GM19240 (cell line): ENCODE data around the gene WWC2.

Experiments used
- DNase-seq: peaks from one replicate; pipeline ENCODE4 v3.0.0; 2011; ENCODE audit warnings: low spot score; ENCODE audit not compliant: insufficient read length

Gene WWC2

DNA sequence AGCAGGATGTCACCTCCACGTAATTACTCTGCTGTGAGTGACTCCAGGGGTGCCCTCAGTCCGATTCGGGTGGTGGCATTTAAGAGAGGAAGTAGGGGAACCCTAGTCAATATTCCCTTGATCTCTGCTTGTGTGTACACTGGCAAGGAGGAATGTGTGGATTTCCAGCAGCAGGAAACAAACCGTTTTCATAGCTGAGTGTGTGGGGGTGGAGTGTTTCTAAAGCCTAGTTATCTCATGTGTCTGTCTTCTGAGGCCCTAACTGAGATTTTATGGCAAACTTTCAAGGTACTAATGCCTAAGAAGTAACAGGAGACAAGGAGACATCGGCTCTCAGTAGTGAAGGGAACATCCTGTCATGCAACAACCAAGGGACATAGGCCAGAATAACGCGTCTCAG is 229.8 kb downstream of the WWC2 start:
- DNase-seq: no peak

DNA sequence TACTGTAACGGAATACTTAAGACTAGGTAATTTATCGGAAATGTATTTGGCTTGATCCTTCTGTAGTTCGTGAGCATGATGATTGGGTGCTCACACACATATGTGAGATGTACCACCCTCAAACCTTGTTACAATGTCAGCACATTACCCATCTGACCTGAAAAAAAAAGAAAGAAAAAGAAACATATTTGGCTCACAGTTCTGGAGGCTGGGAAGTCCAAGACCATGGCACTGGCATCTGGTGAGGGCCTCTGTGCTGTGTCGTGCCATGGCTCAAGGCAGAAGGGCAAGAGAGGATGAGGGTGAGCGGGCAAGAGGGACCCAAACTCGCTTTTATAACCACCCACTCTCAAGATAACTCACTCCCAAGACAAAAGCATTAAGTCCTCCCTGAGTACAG is 230.2 kb downstream of the WWC2 start:
- DNase-seq: no peak

DNA sequence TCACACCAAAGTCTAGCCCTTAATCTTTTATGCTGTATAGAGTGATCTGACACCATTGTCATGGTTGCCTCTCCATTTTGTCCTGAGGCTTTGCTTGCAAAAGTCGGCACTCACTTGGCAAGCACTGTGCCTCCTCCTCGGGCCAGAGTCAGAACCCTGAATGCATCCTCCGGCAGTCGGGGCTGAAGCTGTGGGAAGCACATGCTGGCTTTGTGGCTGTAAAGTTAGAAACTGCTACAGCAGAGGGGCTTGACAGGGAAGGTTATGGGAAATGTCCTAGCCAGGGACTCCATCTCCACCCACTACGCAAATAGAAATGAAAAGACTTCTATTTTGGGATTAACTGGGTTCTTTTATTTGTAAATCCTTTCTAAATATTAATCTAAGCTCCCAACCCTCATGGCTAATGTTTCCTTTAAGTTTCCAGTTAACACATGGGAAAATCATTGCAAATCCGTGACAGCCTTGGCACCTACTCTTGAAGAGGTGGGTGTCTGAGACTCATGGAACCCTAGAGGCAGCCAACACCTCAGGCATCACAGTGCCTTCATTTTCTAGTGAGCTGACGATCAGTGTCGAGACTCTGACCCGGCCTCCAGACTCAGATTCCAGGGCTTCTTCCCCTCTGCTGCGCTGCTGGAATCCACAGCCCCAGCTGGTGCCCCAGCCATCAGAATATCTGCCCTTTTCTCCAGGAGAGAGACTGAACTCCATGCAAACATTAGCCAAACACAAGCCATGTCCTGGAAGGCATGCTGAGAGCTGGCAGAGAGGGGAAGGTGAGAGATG is 231.1 kb downstream of the WWC2 start:
- no peak for DNase-seq

DNA sequence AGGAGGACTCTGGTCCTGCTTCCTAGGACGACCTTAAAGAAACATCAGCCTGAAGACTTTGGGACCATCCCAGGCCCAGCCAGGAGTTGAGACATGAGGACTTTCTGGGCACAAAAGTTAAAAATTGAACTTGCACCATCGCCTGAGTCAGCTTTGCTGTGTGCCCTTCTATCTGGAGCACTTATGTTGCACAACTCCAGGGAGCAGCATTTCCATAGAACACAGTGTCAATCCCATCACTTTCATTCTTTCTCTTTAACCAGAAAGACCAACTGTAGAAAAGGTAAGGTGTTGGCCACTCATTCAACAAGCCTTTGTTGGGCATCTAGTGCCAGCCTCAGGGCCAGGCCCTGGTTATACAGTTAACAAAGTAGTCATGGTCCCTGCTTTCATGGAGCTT is 231.8 kb downstream of the WWC2 start:
- DNase-seq: no peak

DNA sequence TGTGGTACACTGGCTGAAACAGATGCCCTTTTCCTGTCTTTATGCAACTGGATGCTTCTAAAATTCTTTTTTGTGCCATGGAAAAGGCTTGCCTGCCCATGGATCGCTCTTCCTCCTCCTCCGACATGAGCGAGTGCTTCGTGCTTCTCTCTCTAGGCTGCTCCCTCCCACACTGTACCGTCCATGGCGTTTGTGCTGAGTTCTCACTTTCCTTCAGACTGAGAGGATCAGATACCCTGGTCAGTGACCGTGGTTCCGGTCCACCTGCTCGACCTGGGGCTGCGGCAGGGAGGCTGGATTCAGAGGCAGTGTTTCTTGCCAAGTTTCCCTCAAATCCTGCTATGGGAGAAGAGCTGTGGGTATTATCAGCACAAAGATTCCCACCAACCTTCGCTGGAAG is 233.4 kb downstream of the WWC2 start:
- DNase-seq: no peak

DNA sequence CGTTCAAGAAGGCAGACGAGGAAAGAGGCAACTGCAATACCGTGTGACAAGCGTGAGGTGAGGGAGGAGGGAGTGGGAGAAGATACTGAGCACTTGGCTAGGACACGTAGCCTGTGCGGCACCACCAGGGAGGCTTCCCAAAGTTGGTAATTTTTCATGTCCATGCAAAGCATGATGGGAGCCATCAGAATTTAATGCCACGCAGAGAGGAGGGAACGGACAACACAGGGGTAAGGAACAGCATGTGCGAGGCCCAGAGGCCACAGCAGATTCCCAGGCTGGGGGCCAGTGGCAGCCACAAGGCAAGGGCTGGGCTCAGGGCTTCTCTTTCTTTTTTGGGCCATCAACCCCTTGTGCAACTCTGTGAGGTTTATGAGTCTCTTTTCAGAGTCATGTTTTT is 234.1 kb downstream of the WWC2 start:
- no peak for DNase-seq

DNA sequence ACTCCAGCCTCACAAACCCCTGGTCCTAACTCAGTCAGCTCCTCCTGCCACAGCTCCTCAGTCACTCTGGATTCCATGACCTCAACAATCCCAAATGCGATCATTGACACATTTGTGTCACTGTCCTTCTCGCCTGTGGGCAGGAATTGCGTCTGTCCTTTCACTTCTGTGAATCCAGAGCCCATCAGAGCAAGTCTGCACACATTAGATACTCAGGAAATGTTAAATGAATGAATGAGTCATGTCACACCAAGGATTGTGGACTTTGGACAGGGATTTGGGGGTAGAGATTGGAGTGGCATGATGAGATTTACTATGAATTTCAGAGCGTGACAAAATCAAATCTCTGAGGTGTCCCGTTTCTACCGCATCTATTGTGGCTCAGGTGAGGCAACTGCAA is 234.9 kb downstream of the WWC2 start:
- no peak for DNase-seq

DNA sequence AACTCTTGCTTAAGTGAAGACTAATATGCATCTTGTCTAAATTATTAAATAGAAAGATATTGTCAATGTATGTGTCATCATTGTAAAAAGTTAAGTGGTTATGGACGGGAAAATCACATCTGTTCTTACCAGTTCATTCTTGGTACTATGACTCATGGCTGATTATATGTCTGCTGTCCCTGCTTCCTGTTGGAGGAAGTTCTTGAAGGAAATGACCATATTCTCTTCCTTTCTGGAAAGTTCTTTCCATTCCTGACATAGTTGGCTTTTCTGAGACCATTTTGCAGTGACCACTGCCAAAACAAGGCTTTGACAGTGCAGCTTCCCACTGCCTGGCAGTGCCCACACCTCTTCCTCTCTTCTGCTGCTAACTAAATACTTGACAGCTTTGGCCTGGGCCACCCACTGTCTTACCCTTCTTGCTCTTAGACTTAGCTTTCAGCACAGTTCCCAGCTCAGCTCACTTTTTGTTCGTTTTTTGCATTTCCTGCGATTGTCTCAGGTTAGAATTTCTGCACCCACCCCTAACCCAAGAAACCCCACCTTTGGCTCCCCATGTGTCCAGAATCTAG is 236.4 kb downstream of the WWC2 start:
- DNase-seq: no peak

DNA sequence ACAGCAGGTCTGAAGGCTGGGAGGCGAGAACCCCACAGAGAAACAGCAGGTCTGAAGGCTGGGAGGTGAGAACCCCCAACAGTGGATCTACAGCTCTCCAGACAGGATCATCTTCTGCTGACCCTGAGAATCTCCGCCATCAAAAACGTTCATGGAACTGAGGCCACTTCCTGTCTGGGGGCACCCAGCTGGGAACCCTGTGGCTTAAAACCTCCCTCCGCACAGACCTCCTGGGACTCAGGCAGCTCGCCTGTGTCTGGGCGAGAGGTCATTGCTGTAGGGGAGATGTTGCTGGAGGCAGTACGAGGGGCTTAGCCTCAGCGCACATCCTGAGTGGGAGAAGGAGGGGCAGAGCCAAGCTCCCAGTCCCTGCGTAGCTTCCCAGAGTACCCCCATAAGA is 238.3 kb downstream of the WWC2 start:
- no peak for DNase-seq

DNA sequence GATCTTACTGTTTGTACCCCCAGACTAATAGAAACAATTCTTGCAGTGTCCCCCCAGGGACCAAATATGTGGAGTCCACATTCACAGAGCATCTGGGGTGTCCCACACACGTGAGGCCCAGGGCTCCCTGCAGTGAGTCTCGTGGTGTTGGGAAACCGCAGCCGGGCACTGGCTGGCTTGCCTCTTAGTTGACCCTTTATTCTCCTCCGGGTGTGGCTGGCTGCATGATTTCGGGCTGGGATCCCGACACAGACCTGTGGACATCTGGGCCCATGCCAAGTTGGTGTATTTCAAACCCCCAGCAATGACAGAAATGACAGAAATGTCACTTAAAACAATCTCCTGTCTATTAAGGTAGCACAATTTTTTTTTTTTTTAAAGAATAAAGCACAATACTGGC is 238.8 kb downstream of the WWC2 start:
- no peak for DNase-seq

DNA sequence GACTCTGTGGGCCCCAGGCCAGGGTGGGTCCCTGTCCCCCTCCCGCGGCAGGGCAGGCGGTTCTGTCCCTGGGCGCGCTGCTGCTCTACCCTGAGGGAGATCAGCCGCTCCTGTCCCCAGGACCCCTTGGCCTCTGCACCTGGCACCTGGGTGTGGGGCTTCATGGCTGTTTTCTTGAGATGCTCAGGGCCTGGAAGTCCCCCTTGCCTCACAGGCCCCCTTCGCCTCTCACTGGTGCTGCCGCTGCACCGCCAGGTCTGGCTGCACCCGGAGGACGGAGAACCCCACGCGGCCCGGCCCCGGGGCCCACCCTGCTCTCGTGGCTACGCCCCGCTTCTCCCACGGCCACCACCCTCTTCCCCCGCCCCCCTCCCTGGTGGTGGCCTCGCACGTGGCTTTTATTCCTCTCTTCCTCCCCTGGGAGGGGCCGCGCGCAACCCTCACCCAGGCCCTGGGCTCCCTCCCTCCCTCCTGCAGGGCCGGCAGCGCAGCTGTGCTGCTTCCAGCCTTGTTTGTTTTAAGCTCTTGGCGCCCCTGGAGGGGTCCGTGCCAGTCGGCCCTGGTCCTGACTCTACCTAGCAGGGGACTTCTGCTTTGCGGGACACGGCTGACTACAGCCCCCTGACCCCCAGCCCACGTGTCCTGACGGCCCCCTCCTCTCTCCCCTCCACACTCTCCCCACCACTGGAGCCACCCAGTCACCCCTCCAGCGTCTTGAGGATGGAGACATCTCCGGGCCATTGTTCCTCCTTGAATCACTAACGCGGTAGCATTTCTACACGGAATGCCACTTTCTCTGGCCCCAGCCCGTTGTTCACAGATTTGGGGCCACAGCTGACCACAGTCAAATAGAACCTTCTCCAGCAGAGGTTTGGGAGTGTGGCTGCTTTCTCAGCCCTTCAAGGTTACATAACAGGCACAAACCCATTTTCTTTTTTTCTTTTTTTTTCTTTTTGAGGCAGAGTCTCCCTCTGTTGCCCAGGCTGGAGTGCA is 243.8 kb downstream of the WWC2 start:
- no peak for DNase-seq

DNA sequence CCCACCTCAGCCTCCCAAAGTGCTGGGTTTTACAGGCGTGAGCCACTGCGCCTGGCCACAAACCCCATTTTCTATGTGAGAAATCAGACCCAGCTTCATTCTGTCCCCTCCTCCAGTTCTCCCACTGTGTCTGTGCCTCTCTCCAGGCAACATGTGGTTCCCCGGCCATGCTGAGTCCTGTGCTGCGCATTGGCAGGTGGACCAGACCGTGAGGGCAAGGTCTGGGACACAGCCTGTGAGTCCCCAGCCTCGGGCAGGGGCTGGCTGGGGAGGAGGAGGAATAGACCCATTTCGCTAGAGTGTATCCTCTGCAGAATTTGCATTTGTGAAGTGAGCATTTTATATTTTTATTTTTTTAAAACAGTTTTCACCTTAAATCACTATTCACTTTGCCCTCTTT is 244.7 kb downstream of the WWC2 start:
- DNase-seq: no peak

DNA sequence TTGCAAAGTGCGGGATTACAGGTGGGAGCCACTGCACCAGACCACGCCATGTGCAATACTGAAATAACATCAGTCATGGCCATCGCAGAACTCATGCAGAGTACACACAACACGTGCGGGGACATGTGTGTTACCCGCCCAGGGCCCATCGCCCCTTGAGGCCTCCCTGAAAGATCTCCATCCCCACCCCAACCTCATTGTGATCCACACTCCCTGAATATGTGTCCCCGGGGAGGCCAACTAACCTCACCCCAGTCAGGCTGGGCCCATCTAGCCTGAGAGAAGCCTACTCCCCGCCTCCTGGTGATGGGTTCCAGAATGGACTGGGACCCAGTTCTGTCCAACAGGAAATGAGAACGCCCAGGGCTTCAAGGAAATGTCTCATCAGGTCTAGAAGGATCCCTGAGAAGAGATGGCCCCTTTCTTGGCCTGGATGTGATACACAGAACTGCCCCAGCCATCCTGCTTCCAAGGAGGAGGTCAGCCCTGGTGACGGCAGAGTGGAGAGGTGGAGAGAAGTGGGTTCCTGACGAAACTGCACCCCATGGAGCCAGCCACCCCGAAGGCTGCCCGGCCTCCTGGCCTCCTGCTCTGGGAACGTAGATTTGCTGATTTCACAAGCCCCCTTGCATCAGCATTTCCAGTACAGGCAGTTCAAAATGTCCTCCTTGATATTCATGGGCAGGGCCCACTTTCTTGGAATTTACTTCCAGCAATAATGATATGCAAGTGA is 245.6 kb downstream of the WWC2 start:
- no peak for DNase-seq

DNA sequence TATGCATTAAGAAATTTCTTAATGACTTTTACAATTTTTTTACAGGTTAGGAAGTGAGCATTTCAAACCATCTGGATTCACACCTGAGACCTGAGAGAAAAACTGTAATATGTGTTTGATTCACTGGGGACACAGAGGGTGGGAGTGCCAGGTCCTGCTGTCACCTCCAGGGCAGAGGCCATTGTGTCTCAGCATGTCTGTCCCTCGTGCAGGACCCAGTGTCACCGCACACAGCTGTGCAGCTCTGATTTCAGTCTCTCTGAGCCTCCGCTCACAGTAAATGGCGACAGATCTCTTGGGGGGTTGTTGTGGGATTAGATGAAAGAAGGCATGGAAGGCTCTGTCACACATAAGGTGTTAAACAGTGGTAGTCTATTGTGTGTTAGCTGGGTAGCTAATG is 246.2 kb downstream of the WWC2 start:
- no peak for DNase-seq

DNA sequence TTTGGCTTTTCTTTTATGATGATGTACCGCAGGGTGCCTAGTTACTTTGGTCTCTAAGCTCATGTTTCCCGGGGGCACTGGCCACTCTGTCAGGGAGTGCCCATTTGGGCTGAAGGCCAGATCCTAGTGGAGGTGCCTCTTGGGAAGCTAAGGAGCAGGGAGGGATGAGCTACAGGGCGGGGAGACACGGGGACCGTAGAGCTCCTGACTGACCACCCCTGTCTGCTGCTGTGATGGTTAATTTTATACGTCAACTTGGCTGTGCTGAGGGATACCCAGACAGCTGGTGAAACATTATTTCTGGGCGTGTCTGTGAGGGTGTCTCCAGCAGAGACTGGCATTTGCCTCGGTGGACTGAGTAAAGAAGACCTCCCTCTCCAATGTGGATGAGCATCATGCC is 248.1 kb downstream of the WWC2 start:
- no peak for DNase-seq

DNA sequence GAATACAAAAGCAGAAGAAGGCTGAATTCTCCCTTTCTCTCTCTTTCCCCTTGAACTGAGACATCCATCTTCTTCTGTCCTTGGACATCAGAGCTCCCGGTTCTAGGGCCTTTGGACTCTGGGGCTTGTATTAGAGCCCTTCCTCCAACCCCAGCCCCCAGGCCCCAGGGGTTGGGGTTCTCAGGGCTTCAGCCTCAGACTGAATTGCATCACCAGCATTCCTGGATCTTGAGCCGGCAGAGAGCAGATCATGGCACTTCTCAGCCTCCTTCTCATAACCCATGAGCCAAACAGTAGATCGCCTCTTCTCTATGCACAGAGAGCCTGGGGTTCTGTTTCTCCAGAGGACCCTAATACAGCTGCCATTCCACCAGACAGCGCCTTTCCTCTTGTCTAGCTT is 248.5 kb downstream of the WWC2 start:
- DNase-seq: no peak

DNA sequence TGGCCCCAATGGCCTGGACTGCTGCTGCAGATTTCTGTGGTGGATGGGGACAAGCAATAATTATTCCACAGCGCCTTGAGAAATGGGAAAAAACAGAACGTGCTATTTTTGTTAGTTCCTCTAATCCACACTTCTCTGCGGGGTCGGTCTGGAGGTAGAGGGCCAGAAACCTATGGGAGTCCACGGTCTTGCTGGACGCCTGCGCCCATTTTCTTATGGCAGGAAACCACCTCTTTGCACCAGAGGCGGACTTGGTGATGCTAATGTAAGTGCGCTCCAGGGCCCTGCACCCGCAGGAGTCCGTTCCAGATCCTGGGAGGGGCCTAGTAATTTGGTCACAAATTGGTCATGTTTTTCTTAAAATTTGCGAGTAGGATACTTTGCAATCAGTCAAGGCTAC is 249.1 kb downstream of the WWC2 start:
- DNase-seq: no peak

DNA sequence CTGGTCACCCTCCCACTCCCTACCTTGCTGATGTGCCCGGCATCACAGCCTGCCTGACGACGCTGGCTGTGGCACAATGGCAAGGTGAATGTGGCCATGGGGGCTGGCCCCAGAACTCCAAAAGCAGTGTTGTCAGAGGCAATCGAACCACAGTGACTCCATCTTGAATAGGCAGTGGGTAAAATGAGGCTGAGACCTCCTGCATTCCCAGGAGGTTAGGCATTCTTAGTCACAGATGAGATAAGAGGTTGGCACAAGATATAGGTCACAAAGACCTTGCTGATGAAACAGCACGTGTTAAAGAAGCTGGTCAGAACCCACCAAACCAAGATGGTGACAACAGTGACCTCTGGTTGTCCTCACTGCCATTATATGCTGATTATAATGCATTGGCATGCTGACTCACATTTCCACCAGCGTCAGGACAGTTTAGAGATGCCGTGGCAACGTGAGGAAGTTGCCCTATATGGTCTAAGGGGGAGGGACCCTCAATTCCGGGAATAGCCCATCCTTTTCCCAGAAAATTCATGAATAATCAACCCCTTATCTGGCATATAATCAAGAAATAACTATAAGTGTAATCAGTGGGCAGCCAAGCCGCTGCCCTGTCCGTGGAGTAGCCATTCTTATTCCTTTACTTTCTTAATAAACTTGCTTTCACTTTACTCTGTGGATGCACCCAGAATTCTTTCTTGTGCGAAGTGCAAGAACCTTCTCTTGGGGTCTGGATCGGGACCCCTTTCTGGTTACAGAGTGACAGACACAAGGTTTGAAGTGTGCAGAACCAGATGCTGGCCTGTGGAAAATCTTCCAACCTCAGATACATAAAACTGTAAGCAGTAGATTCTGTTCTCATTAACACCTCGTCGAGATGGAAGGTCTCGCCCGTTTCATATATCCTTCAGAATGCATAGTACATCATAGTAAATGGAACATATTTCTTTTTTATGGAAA is 249.9 kb downstream of the WWC2 start:
- DNase-seq: no peak

DNA sequence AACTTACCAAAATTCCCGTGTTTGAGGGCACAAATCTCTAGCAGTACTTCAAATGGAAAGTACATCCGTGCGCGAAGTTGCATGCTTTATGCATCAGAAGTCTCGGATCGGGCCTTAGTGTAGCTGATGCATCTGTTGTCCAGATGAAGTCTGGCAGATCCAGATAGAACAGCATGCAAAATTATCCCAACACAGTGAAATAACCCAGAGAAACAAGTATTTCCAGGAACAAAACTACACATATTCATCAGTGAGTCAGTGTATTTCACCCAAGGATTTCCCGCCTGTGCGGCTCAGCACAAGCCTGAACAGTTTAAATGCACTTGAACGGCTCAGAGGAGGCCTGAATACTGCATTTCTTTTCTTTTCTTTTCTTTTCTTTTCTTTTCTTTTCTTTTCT is 250.6 kb downstream of the WWC2 start:
- DNase-seq: no peak

DNA sequence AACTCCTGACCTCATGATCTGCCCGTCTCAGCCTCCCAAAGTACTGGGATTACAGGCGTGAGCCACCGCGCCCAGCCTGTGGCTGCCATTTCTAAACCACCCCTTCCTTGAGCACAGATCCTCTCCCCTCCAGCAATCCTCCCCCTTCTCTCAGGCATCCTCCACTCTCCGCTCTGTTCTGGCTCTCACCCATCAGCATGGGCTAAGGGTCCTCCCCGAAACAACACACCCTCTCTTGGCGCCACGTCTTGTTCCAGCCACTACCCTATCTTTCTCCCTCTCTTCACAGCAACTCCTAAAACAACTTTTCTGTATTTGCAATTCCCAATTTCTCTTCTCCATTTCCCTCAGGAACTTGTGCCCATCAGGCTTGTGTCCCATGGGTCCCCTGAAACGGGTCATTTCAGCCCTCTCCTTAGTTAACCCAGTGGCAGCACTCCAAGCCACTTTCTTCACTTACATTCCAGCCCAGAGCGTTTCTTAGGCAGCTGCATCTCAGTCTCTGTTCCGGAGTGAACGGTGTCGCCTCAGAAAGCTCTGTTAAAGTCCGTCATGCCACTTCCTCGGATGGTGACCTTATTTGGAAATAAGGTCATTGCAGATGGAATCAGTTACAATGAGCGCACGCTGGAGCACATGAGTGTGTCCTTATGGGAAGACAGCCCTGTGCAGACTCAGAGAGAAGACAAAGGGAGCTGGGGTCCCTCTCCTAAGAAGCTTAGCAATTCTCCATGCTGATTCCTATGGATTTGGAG is 251.4 kb downstream of the WWC2 start:
- no peak for DNase-seq
